ENCODE data around the gene DCANP1. TPM values are rescaled to one million over a fixed set of nuclear protein-coding genes. Genes with fewer than 3 reads are reported as not detected.
A peak's percentile ranks its signal among the peaks of the same experiment; 100 is the strongest.

The DCANP1 gene
- total RNA-seq, 1 donor from 2014 or later: not detected

DNA sequence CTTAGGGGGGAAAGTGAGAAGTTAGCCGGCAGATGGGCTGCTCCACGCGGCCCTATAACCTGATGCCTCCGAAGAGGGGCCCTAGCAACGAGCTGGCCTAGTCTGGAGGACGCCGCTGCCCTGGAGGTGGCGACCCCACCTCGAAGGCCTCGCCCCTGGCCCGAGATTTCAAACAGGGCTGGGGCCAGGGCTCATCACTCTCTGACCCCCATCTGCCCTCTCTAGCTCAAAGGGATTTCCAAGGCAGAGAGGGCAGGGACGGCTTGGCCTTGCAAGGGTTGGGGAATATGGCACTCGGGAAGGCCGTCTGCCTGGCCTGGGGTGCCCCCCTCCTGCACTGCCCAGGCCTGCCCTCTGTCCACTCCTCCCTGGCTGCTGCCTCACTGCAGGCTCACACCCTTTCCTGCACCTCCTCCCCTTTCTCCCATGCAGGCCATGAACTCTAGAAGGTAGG, 30.5 kb upstream of the DCANP1 start:
- TF ChIP-seq, protein P1, sequence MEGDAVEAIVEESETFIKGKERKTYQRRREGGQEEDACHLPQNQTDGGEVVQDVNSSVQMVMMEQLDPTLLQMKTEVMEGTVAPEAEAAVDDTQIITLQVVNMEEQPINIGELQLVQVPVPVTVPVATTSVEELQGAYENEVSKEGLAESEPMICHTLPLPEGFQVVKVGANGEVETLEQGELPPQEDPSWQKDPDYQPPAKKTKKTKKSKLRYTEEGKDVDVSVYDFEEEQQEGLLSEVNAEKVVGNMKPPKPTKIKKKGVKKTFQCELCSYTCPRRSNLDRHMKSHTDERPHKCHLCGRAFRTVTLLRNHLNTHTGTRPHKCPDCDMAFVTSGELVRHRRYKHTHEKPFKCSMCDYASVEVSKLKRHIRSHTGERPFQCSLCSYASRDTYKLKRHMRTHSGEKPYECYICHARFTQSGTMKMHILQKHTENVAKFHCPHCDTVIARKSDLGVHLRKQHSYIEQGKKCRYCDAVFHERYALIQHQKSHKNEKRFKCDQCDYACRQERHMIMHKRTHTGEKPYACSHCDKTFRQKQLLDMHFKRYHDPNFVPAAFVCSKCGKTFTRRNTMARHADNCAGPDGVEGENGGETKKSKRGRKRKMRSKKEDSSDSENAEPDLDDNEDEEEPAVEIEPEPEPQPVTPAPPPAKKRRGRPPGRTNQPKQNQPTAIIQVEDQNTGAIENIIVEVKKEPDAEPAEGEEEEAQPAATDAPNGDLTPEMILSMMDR (conservative IDR thresholded peaks at IDR 0.05): no peak
- no peak overlapping the region for H3K27ac Mint-ChIP-seq
- H3K27me3 Mint-ChIP-seq: peaks cover 55% of the 10 kb centered on the region
- H3K4me3 Mint-ChIP-seq: no peak overlapping the region
- DNase-seq (ENCODE audit: extremely low spot score, unreplicated experiment): no peak
- H3K36me3 Mint-ChIP-seq: no peaks in the 10 kb centered on the region
- peaks cover 24% of the 10 kb centered on the region for H3K4me1 Mint-ChIP-seq (ENCODE audit: unreplicated experiment)
- H3K9me3 Mint-ChIP-seq: no peaks in the 10 kb centered on the region

- peak overlapping the region; percentile 68 for H3K4me3 Mint-ChIP-seq
- peaks cover 24% of the 10 kb centered on the region for H3K4me1 Mint-ChIP-seq (ENCODE audit: unreplicated experiment)
- TF ChIP-seq, protein P1 (conservative IDR thresholded peaks at IDR 0.05): no peak
- no peaks in the 10 kb centered on the region for H3K36me3 Mint-ChIP-seq
- peak overlapping the region; percentile 42 for H3K27ac Mint-ChIP-seq
- peaks cover 60% of the 10 kb centered on the region for H3K27me3 Mint-ChIP-seq
- DNase-seq (ENCODE audit: extremely low spot score, unreplicated experiment): no peak
- H3K9me3 Mint-ChIP-seq: no peaks in the 10 kb centered on the region
Measured at GRCh38 chr5:135476615-135477581, 29.8 kb upstream of the DCANP1 start.

- H3K4me1 Mint-ChIP-seq (ENCODE audit: unreplicated experiment): peaks cover 18% of the 10 kb centered on the region
- no peak for DNase-seq (ENCODE audit: extremely low spot score, unreplicated experiment)
- no peak overlapping the region for H3K27ac Mint-ChIP-seq
- H3K27me3 Mint-ChIP-seq: peaks cover 68% of the 10 kb centered on the region
- H3K36me3 Mint-ChIP-seq: no peaks in the 10 kb centered on the region
- H3K9me3 Mint-ChIP-seq: no peaks in the 10 kb centered on the region
- TF ChIP-seq, protein P1 (conservative IDR thresholded peaks at IDR 0.05): no peak
- no peak overlapping the region for H3K4me3 Mint-ChIP-seq
Measured at GRCh38 chr5:135473956-135474670, 27.0 kb upstream of the DCANP1 start.

DNA sequence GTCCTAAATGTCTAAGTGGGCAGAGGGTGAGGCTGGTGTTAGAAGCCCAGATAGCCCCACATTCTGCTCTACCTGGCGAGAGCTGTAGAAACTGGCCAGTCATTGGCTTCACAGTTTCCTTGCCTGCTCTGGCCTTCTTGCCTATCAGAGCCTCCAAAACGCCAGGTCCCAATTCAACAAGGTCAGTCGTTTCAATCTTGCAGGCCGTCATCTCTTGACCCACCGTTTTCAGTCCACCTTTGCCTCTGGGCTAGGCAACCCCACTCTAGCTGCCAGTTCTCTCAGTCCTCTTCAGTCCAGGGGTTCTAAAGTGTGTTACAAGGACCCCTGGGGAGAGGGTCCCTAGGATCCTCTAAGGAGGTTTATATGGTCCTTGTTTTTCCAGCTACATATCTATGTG, 25.0 kb upstream of the DCANP1 start:
- DNase-seq (ENCODE audit: extremely low spot score, unreplicated experiment): no peak
- Mint-ChIP-seq H3K4me1 (ENCODE audit: unreplicated experiment) (peaks cover 13% of the 10 kb centered on the region), H3K27ac (no peak overlapping the region), H3K27me3 (peaks cover 75% of the 10 kb centered on the region), H3K9me3 (no peaks in the 10 kb centered on the region), H3K36me3 (no peaks in the 10 kb centered on the region), H3K4me3 (no peak overlapping the region)
- TF ChIP-seq, protein P1 (conservative IDR thresholded peaks at IDR 0.05): no peak

DNA sequence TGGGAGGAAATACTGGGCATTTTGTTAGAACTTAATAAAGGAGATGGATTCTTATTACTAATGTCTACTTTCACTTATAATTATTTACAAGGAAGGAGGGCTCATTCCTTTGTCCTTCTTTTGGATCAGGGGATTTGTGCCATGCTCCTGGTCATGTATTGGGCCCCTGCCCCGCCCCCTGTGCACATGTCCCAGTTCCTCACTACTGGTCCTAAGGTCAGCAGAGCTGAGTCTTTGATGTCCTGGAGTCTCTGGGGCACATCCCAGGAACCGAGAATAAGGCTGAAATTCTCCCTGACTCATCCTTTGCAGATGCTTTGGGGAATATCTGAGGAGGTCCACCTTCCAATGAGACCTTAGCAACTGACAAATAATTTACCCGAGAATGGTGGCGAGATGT, 24.6 kb upstream of the DCANP1 start:
- no peak overlapping the region for H3K4me3 Mint-ChIP-seq
- no peaks in the 10 kb centered on the region for H3K36me3 Mint-ChIP-seq
- no peaks in the 10 kb centered on the region for H3K9me3 Mint-ChIP-seq
- TF ChIP-seq, protein P1 (conservative IDR thresholded peaks at IDR 0.05): no peak
- no peak for DNase-seq (ENCODE audit: extremely low spot score, unreplicated experiment)
- H3K4me1 Mint-ChIP-seq (ENCODE audit: unreplicated experiment): peaks cover 9% of the 10 kb centered on the region
- H3K27ac Mint-ChIP-seq: no peak overlapping the region
- peaks cover 75% of the 10 kb centered on the region for H3K27me3 Mint-ChIP-seq
